ENCODE data around the gene DLL1. TPM values are rescaled to one million over a fixed set of nuclear protein-coding genes. Genes with fewer than 3 reads are reported as not detected.

The DLL1 gene
- total and polyA plus RNA-seq, 3 donors from 2014 or later, result 2.8 to 5.5 (median 4.6) TPM

DNA sequence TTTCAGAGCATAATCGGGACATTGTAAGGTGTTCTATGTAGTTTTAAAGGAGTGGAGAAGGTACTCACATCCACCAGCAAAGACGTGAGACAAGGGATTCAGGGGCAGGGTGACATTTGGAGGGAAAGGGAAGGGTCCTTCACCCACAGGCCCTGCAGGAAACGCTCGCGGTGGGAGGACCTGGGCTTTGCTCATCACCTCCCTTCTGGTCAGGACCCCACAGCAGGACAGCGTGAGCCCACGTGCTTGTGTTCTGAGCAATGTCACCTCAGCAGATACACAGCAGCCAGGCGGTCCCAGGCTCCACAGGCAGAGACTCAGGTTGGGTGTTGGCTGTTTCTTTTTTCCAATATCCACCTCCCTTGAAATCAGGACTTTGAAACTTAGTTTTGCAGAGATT is 27.5 kb downstream of the DLL1 start:
- no peak for DNase-seq
- Histone ChIP-seq H3K4me1 (peaks cover 7% of the 10 kb centered on the region), H3K4me3 (no peak overlapping the region), H3K36me3 (ENCODE audit: low read depth, missing control alignments) (no peaks in the 10 kb centered on the region), H3K9me3 (no peaks in the 10 kb centered on the region), H3K27me3 (no peaks in the 10 kb centered on the region), H3K27ac (no peak overlapping the region)
- 85 to 94% methylated on average over 8 of the region's 8 CpGs for WGBS, 2 donors
- TF ChIP-seq, protein P1, sequence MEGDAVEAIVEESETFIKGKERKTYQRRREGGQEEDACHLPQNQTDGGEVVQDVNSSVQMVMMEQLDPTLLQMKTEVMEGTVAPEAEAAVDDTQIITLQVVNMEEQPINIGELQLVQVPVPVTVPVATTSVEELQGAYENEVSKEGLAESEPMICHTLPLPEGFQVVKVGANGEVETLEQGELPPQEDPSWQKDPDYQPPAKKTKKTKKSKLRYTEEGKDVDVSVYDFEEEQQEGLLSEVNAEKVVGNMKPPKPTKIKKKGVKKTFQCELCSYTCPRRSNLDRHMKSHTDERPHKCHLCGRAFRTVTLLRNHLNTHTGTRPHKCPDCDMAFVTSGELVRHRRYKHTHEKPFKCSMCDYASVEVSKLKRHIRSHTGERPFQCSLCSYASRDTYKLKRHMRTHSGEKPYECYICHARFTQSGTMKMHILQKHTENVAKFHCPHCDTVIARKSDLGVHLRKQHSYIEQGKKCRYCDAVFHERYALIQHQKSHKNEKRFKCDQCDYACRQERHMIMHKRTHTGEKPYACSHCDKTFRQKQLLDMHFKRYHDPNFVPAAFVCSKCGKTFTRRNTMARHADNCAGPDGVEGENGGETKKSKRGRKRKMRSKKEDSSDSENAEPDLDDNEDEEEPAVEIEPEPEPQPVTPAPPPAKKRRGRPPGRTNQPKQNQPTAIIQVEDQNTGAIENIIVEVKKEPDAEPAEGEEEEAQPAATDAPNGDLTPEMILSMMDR (IDR thresholded peaks at IDR 0.05), result no peak
- TF ChIP-seq POLR2A (IDR thresholded peaks at IDR 0.05), result no peak
- intact Hi-C loops (cut with DNase I; ENCODE audit: low total_unique reads), result no loop called here

DNA sequence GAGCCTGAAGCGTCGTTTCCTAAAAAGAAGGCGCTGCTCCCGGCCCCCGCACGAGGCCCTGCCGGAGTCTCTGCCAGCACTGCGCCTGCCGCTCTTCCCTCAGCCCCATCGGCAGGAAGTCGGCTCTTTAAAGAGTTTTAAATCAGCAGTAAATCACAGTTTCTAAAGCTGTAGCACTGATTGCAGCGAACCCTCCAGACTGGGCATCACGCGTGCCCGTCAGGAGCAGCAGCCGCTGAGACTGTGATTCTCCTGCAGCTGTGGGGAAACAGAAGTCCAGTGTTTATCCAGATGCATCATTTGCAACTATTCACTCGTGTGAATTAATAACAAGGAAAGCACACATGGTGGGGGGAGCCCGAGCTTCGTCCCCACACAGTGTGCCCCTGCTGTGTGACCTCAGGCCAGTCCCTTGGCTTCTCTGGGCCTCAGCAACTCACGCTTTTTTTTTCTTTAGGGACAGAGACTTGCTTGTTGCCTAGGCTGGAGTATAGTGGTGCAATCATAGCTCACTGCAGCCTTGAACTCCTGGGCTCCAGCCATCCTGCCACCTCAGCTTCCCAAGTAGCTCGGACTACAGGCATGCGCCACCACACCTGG is 28.3 kb downstream of the DLL1 start:
- Histone ChIP-seq H3K9me3 (no peaks in the 10 kb centered on the region), H3K4me3 (peak overlapping the region in 1 of 2 donors; percentile 12), H3K27ac (no peak overlapping the region), H3K4me1 (peaks cover 7% of the 10 kb centered on the region), H3K27me3 (no peaks in the 10 kb centered on the region), H3K36me3 (ENCODE audit: low read depth, missing control alignments) (no peaks in the 10 kb centered on the region)
- intact Hi-C loops (cut with DNase I; ENCODE audit: low total_unique reads), result no loop called here
- DNase-seq, result no peak
- WGBS, 2 donors, result 60 to 61% methylated on average over 12 to 22 of the region's 22 CpGs
- TF ChIP-seq, protein P1 (IDR thresholded peaks at IDR 0.05), result no peak
- TF ChIP-seq POLR2A (IDR thresholded peaks at IDR 0.05), result no peak

DNA sequence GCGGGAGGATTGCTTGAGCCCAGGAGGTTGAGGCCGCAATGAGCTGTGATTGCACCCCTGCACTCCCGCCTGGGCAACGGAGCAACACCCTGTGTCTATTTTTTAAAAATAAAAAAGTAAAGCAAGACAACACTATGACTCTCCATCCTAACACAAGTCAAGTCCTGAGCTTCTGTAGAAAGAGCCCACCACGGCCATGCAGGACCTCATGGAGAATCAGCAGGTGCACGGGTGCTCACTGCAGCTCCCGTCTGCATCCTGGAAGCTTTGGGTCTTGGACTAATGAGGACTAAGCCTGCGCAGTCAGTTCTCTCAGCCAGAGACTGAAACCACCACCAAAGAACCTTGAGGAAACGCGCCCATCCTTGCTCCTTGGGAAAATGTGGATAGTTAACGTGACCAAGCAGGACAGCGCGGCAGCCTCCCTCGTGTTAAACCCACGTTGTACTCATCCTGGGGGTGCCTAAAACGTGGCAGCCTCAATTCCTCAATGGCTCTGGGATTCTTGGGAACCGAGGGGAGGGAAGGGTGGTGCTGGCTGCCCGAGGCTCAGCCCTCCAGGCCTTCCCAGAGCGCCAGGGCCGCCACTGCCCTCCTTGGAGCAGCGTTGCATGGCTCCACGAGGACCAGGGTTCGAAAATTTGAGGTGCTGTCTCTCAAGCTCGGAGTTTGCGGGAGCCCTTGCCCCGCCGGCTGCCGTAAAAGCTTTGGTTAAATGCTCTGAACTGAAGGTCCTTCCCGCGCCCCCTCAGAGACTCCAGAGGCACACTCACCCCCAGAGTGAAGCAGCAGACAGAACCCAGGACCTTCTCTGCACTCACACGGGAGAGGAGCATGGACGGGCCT is 29.0 kb downstream of the DLL1 start:
- DNase-seq, result no peak
- intact Hi-C loops (cut with DNase I; ENCODE audit: low total_unique reads), result no loop called here
- no peak for TF ChIP-seq POLR2A (IDR thresholded peaks at IDR 0.05)
- TF ChIP-seq, protein P1 (IDR thresholded peaks at IDR 0.05), result no peak
- no peaks in the 10 kb centered on the region for H3K9me3 ChIP-seq
- WGBS, 2 donors, result 70 to 72% methylated on average over 24 to 32 of the region's 32 CpGs
- no peak overlapping the region for H3K27ac ChIP-seq
- H3K4me1 ChIP-seq, result peaks cover 7% of the 10 kb centered on the region
- H3K27me3 ChIP-seq, result no peaks in the 10 kb centered on the region
- no peaks in the 10 kb centered on the region for H3K36me3 ChIP-seq (ENCODE audit: low read depth, missing control alignments)
- H3K4me3 ChIP-seq, result peak overlapping the region in 1 of 2 donors; percentile 12

DNA sequence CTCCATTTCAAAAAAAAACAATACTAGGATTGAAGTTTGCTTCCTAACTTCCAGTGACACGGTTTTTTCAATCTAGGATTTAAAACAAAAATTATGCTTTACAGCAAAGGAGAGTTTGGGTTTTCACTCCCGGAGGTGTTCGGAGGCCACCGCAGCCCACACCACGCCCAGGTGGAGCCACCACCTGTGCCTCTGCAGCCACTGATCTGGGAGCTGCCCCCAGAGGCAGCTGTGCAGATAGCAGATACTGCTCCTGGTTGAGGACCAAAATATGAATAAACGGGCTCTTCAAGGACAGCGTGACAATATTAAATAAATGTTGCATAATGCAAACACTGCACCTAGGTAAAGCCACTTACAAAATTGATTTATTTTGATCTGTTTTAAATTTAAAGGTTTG is 30.2 kb downstream of the DLL1 start:
- 63 to 79% methylated on average over 7 of the region's 7 CpGs for WGBS, 2 donors
- intact Hi-C loops (cut with DNase I; ENCODE audit: low total_unique reads), result no loop called here
- H3K4me1 ChIP-seq, result peaks cover under 1% of the 10 kb centered on the region
- H3K27ac ChIP-seq, result no peak overlapping the region
- DNase-seq, result no peak
- no peaks in the 10 kb centered on the region for H3K27me3 ChIP-seq
- H3K4me3 ChIP-seq, result no peak overlapping the region
- no peaks in the 10 kb centered on the region for H3K9me3 ChIP-seq
- TF ChIP-seq POLR2A (IDR thresholded peaks at IDR 0.05), result no peak
- TF ChIP-seq, protein P1 (IDR thresholded peaks at IDR 0.05), result no peak
- H3K36me3 ChIP-seq (ENCODE audit: low read depth, missing control alignments), result no peaks in the 10 kb centered on the region
